Nephron (organoid): ENCODE data around the gene WASL.

Experiments used
- H3K27ac Mint-ChIP-seq, 3 experiments: 2 replicates each; pipeline ENCODE4 v1.8.0; 2020; ENCODE audit warnings: mixed read lengths in 3 of 3, mild to moderate bottlenecking in 2 of 3, moderate library complexity in 1 of 3
- H3K27me3 Mint-ChIP-seq: 2 replicates; pipeline ENCODE4 v1.8.0; 2021; ENCODE audit warnings: low read depth, mild to moderate bottlenecking, moderate library complexity, mixed read lengths
- H3K36me3 Mint-ChIP-seq: 2 replicates; pipeline ENCODE4 v1.8.0; 2020; ENCODE audit warnings: low read depth, mixed read lengths
- H3K4me1 Mint-ChIP-seq: 2 replicates; pipeline ENCODE4 v1.8.0; 2020; ENCODE audit warnings: mixed read lengths
- H3K4me3 Mint-ChIP-seq, 3 experiments: 2 replicates each; pipeline ENCODE4 v1.8.0; 2020; ENCODE audit warnings: mild to moderate bottlenecking in 3 of 3, mixed read lengths in 3 of 3, moderate library complexity in 2 of 3
- H3K9me3 Mint-ChIP-seq: 2 replicates; pipeline ENCODE4 v1.8.0; 2020; ENCODE audit warnings: mixed read lengths
- CTCF ChIP-seq, 3 experiments: fragments of 200-600 bp; sonication (generic); IDR thresholded peaks; one replicate each; pipeline ENCODE4 v1.5.0; 2021; ENCODE audit warnings: antibody characterized with exemption in 3 of 3; ENCODE audit not compliant: unreplicated experiment in 3 of 3

Gene WASL

GRCh38 chr7:123653162-123653561, 95.6 kb downstream of the WASL start:
- no peak overlapping the region for H3K4me3 Mint-ChIP-seq
- no peaks in the 10 kb centered on the region for H3K36me3 Mint-ChIP-seq
- H3K9me3 Mint-ChIP-seq, result no peaks in the 10 kb centered on the region
- no peak overlapping the region for H3K27ac Mint-ChIP-seq
- TF ChIP-seq CTCF (IDR thresholded peaks at IDR 0.05; ENCODE audit: unreplicated experiment in 3 of 3), result no peak
- H3K4me1 Mint-ChIP-seq, result peaks cover 6% of the 10 kb centered on the region
- H3K27me3 Mint-ChIP-seq, result peaks cover 4% of the 10 kb centered on the region

- no peaks in the 10 kb centered on the region for H3K36me3 Mint-ChIP-seq
- TF ChIP-seq CTCF (IDR thresholded peaks at IDR 0.05; ENCODE audit: unreplicated experiment in 3 of 3), result no peak
- no peak overlapping the region for H3K27ac Mint-ChIP-seq
- H3K4me3 Mint-ChIP-seq, result no peak overlapping the region
- no peaks in the 10 kb centered on the region for H3K9me3 Mint-ChIP-seq
- H3K27me3 Mint-ChIP-seq, result peaks cover 4% of the 10 kb centered on the region
- peaks cover 6% of the 10 kb centered on the region for H3K4me1 Mint-ChIP-seq
Observed at GRCh38 chr7:123652406-123652805, 96.4 kb downstream of the WASL start.

GRCh38 chr7:123650595-123650994, 98.2 kb downstream of the WASL start:
- Mint-ChIP-seq H3K4me3 (no peak overlapping the region), H3K27ac (no peak overlapping the region), H3K36me3 (no peaks in the 10 kb centered on the region), H3K4me1 (peaks cover 8% of the 10 kb centered on the region), H3K9me3 (no peaks in the 10 kb centered on the region), H3K27me3 (peaks cover 4% of the 10 kb centered on the region)
- no peak for TF ChIP-seq CTCF (IDR thresholded peaks at IDR 0.05; ENCODE audit: unreplicated experiment in 3 of 3)

- peaks cover 10% of the 10 kb centered on the region for H3K4me1 Mint-ChIP-seq
- H3K27ac Mint-ChIP-seq, result no peak overlapping the region
- H3K9me3 Mint-ChIP-seq, result no peaks in the 10 kb centered on the region
- no peaks in the 10 kb centered on the region for H3K36me3 Mint-ChIP-seq
- no peak for TF ChIP-seq CTCF (IDR thresholded peaks at IDR 0.05; ENCODE audit: unreplicated experiment in 3 of 3)
- H3K27me3 Mint-ChIP-seq, result peaks cover 4% of the 10 kb centered on the region
- H3K4me3 Mint-ChIP-seq, result no peak overlapping the region
Observed at GRCh38 chr7:123649964-123650363, 98.8 kb downstream of the WASL start.

GRCh38 chr7:123647106-123647730, 101.6 kb downstream of the WASL start:
- TF ChIP-seq CTCF (IDR thresholded peaks at IDR 0.05; ENCODE audit: unreplicated experiment in 3 of 3), result no peak
- Mint-ChIP-seq H3K4me1 (peaks cover 32% of the 10 kb centered on the region), H3K27me3 (peaks cover 4% of the 10 kb centered on the region), H3K36me3 (no peaks in the 10 kb centered on the region), H3K9me3 (no peaks in the 10 kb centered on the region), H3K27ac (no peak overlapping the region), H3K4me3 (no peak overlapping the region)

GRCh38 chr7:123645516-123645915, 103.3 kb downstream of the WASL start:
- Mint-ChIP-seq H3K36me3 (no peaks in the 10 kb centered on the region), H3K4me1 (peaks cover 32% of the 10 kb centered on the region), H3K9me3 (no peaks in the 10 kb centered on the region), H3K4me3 (no peak overlapping the region), H3K27ac (peak overlapping the region in 1 of 3 experiments; percentile 75), H3K27me3 (peaks cover 4% of the 10 kb centered on the region)
- TF ChIP-seq CTCF (IDR thresholded peaks at IDR 0.05; ENCODE audit: unreplicated experiment in 3 of 3), result no peak
